Middle frontal gyrus (tissue), 1 donor: ENCODE data around the gene IDUA.
"Not testable (repeated sequence)": the region's sequence is repeated elsewhere in the genome, so short reads cannot be mapped to it uniquely, and the experiment has no call there.

Experiments used
- DNase-seq: peaks from one replicate; pipeline ENCODE4 v3.0.0-alpha.2; 2015; ENCODE audit warnings: low spot score; ENCODE audit errors: extremely low spot score

Gene IDUA

GRCh38 chr4:987624-988513 lies 1.0 kb downstream of the IDUA start:
- DNase-seq = no peak

- DNase-seq = no peak
Observed at GRCh38 chr4:988726-989721, 2.2 kb downstream of the IDUA start.

GRCh38 chr4:989722-990471 lies 3.1 kb downstream of the IDUA start:
- DNase-seq = no peak

- no peak for DNase-seq
Observed at GRCh38 chr4:990746-991367, 4.0 kb downstream of the IDUA start.

- no peak for DNase-seq
Observed at GRCh38 chr4:991451-992296, 4.8 kb downstream of the IDUA start.

- DNase-seq = no peak
Observed at GRCh38 chr4:992297-993110, 5.7 kb downstream of the IDUA start.

- no peak for DNase-seq
Observed at GRCh38 chr4:993111-994029, 6.5 kb downstream of the IDUA start, which contains the start of gene SLC26A1. TSS of gene SLC26A1 (minus strand) at chr4:993404. CDS start at chr4:991703, 1,701 bp downstream.

GRCh38 chr4:995311-996026 lies 8.6 kb downstream of the IDUA start:
- DNase-seq = no peak

GRCh38 chr4:996030-996996 lies 9.5 kb downstream of the IDUA start:
- DNase-seq = no peak

- no peak for DNase-seq
Observed at GRCh38 chr4:996997-997374, 10.1 kb downstream of the IDUA start.

- DNase-seq = no peak
Observed at GRCh38 chr4:997375-998071, 10.7 kb downstream of the IDUA start.

GRCh38 chr4:998096-998691 lies 11.3 kb downstream of the IDUA start:
- DNase-seq = no peak

GRCh38 chr4:999240-999863 lies 12.5 kb downstream of the IDUA start:
- DNase-seq = not testable (repeated sequence)

GRCh38 chr4:999882-1000425 lies 13.1 kb downstream of the IDUA start:
- DNase-seq = no peak
